SK-MEL-5 (cell line): ENCODE results near the gene MKKS. TPM values are rescaled to one million over a fixed set of nuclear protein-coding genes. Genes with fewer than 3 reads are reported as not detected.

ENCODE experiments used
- DNase-seq: peaks from one replicate; pipeline ENCODE4 v3.0.0-alpha.2; 2016; ENCODE audit warnings: low read depth, low spot score
- in situ Hi-C: cut with HindIII; loops from 2 replicates; pipeline ENCODE4 v1.10.0; 2016; ENCODE audit warnings: low sequenced_read_pairs, high pct_unique_total_duplicates, low pct_unique_long_range_greater_than_20kb
- polyA plus RNA-seq, 2 experiments: library from polyadenylated mRNA; depleted of rRNA; stranded (reverse); fragments of >200 nt; gene quantifications; 2 replicates each; pipeline ENCODE4 v1.2.3, GENCODE V29; 2015
- total RNA-seq: library from RNA; depleted of rRNA; stranded (reverse); fragments of >200 nt; shearing (Covaris generic); gene quantifications from 2 replicates; pipeline ENCODE4 v1.2.3, GENCODE V29; 2014; rRNA removed

Gene MKKS
- 19.7 and 21.1 TPM in 2 replicates for total RNA-seq
- 20.1 and 20.6 TPM in 2 replicates for polyA plus RNA-seq (2015; cell fraction: cytosol; rRNA removed)
- polyA plus RNA-seq (2015; cell fraction: nucleus; rRNA removed), result 15.9 and 16.3 TPM in 2 replicates

DNA sequence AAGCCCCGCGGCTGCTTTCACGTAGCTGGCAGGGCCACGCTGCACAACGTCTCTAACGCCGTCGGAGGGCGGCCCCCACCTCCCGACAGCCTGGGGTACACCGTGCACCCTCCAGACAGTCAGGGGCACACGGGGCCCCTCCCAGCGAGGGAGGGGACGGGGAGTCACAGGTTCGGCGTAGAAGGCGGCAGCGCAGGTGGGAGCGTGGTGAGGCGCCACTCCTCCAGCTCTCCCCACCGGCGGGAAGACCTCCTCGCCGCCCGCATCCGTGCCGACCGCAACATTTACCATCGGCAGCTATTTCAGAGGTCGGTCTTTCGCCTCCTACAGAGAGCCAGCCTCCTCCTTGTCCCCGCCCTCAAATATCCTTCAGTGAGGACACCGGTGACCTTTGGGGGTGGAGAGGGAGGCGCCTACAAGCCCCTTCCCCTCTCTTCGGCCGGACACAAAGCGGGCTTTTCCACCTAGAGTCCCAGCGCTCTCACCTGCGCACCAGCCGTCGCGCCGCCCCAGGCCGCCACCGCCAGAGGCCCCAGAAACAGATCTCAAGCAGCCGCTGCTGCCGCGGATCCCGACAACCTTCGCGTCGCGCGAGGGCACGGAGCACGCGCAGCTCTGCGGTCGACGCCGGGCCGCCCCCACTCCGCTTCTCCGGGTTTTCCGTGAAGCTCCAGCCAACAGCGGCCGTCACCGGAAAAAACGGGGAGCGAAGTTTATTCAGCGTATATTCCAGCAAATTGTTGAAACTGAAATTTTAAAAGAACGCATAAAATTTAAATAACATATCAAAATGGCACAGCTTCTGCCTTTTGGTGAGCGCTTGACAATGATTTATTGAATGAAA lies at the start of gene MKKS:
MKKS (minus strand) TSS at position 600 of the 844 bp plus-strand sequence. CDS start 20,708 bp downstream, outside the sequence.
- in situ Hi-C loops, result no loop called here
- DNase-seq, result peak; percentile 89

GRCh38 chr20:10483691-10484090 lies 49.7 kb upstream of the MKKS start:
- in situ Hi-C loops, result no loop called here
- no peak for DNase-seq

DNA sequence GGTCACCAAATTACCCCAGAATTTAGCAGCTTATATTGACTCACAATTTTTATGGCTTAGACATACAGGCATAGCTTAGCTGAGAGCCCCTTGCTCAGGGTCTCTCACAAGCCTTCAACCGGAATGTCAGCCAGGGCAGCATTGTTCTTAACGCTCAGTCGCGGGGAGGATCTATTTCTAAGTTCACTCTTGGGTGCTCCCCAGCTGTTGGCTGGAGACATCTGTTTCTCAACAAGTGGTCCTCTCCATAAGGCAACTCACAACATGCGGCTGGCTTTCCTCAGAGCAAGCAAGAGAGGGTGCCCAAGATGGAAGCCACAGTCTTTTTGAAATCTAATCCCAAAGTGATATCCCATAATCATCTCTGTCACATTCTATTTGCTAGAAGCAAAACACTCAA lies 47.7 kb upstream of the MKKS start:
- in situ Hi-C loops, result no loop called here
- no peak for DNase-seq

- peak; percentile 30 for DNase-seq
- in situ Hi-C loops, result no loop called here
These were observed 44.9 kb upstream of the MKKS start for GRCh38 chr20:10478930-10479329.

GRCh38 chr20:10478205-10478604 lies 44.2 kb upstream of the MKKS start:
- in situ Hi-C loops, result no loop called here
- DNase-seq, result no peak

DNA sequence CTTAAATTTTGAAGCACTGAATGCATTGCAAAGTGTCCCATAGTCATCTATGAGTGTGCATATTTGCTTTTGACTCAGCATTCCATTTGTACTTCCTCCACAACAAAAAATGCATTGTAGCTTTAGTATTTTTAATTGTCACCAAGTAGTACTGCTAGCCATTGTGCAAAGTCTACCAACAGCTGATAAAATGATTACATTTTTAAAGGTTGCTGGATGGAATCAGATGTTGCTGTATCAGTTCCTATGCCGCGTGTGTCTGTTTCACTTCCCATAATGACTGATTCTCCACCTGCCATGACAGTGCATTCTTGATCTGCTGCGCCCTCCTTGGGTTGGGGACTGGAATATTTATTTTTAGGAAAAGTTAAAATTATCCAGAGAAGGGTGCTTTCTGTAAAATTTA lies 42.3 kb upstream of the MKKS start:
- DNase-seq, result no peak
- in situ Hi-C loops, result no loop called here

DNA sequence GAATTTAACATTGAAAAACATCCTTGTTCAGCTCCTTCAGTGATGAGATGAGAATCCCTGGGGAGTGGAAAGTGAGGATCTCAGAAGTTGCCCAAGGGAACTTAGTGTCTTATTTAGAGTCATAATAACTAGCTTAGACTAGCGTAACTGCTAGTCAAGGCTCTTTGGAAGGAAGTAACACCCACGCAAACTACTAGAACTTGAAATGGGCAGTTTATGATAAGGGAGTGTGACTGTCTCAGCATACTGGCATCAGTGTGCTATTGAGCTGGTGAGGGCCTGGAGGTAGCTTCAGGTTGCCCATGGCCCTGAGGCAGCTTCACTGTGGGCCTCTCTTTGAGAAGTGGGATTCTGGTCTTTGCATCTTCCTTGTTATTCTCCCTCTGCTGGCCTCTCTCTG lies 41.2 kb upstream of the MKKS start:
- in situ Hi-C loops, result no loop called here
- DNase-seq, result peak; percentile 54

- in situ Hi-C loops, result no loop called here
- DNase-seq, result no peak
These were observed 40.7 kb upstream of the MKKS start for GRCh38 chr20:10474606-10475184.

GRCh38 chr20:10472871-10473270 lies 38.8 kb upstream of the MKKS start:
- in situ Hi-C loops, result no loop called here
- DNase-seq, result no peak

DNA sequence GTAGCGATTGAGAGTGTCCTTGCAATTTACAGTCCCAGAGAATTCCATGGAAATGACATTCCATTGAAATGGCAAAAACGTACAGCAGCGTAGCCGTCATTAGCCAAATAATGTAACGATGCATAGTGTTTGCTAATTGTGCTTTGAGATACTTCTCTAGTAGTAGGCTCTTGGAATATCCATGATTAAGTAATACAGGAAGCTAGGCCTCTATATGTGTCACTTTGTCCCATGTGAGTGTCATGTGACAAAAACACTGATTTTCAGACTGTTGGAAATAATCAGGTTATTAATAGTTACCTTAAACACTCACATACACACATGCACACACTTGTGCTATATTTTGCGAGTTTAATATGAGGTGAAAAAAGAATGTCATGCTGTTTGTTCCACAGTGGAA lies 36.3 kb upstream of the MKKS start:
- in situ Hi-C loops, result no loop called here
- no peak for DNase-seq

DNA sequence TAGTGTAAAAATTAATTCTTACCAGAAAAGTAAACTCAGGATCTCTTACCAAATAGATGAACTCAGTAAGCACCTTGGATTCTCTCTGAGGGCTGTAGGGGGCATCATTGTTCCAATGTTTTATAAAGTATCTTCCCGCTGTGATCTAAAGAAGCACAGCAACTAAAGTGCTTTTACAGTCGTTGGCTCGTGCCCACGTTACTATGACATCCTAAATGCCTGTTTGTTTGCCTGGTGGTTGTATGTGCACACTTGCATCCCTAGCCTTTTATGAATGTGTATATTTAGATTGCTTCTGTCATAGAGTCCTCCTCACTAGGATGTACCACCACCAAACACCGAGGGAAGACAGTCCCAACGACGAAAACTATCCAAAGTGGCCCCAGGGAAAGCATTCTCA lies 35.6 kb upstream of the MKKS start:
- peak; percentile 92 for DNase-seq
- in situ Hi-C loops, result no loop called here

GRCh38 chr20:10469056-10469455 lies 35.0 kb upstream of the MKKS start:
- in situ Hi-C loops, result no loop called here
- DNase-seq, result no peak

DNA sequence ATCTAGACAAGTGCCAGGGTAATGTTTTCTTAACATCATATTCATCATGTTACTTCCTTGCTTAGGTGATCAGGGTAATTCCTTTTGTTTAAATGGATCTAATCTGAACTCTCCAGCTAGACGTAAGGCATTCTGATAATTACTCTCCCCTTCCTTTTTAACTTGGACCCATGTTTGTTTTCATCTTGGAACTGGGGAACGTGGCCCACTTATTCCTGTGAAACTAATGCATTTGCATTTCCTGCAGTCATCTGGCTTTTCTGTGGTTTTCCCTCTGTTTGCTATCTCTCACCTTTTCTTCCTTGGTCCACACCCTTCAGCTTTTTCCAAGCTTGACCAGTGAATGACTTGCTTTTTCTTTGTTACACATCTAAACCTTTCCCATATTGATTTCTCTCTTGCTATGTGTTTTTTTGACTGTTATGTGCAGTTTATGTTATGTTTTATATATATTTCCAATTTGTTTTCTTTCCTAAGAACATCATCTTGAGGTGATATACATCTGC lies 34.4 kb upstream of the MKKS start:
- no peak for DNase-seq
- in situ Hi-C loops, result no loop called here

GRCh38 chr20:10467681-10468339 lies 33.8 kb upstream of the MKKS start:
- in situ Hi-C loops, result no loop called here

DNA sequence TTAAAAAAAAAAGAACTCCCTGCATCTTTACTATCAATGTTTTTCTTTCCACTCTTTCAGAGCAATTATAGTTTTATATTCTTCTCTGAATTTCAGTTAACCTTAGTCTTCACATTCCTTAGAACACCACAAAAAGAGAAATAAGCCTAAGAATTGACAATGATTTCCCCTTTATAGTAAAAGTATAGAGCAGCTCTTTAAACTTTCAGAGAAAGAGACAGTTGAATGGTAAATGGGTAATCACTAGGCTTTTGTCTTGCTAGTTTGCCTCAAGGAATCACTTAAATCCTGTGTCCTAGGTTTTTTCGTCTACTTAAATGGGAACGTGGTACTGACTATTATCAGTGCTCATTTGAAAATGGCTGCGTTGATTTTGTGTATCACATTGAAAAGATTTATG lies 32.8 kb upstream of the MKKS start:
- in situ Hi-C loops, result no loop called here
- DNase-seq, result peak; percentile 92

More at GRCh38 chr20:10467681-10468339, 33.8 kb upstream of the MKKS start:
- DNase-seq, result no peak

GRCh38 chr20:10466325-10466724 lies 32.3 kb upstream of the MKKS start:
- peak; percentile 35 for DNase-seq
- in situ Hi-C loops, result no loop called here

DNA sequence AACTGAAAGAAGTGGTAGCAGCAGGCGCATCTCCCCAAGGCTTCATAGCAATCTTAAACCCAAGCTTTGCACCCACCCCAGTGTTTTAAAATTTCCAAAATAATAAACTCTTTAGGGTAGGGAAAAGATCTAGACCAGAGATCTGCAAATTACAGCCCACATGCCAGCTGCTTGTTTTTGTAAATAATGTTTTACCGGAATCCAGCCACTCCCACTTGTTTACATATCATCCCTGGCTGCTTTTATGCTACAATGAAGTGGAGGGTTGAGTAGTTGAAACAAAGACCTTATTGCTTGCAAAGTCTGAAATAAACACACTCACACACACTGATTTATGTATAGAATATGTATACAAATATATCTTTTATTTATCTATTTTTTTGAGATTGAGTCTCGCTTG lies 31.1 kb upstream of the MKKS start:
- in situ Hi-C loops, result no loop called here
- DNase-seq, result no peak

- in situ Hi-C loops, result no loop called here
- no peak for DNase-seq
These were observed 29.6 kb upstream of the MKKS start for GRCh38 chr20:10463622-10464021.
